GM19455 (cell line): ENCODE data around the gene MAML1.

Experiments used
- ATAC-seq: cut with Tn5 transposase; IDR thresholded peaks from one replicate; pipeline ENCODE4 v1.9.1; 2021; ENCODE audit not compliant: unreplicated experiment

The MAML1 gene

GRCh38 chr5:179792612-179793467 is 60.2 kb downstream of the MAML1 start:
- ATAC-seq: no peak

- no peak for ATAC-seq
These were observed 61.0 kb downstream of the MAML1 start, which contains the start of gene LTC4S for GRCh38 chr5:179793468-179794139. TSS of gene LTC4S (plus strand) at chr5:179793986. CDS start at chr5:179794081, 95 bp downstream.

GRCh38 chr5:179794171-179794570 is 61.5 kb downstream of the MAML1 start:
- ATAC-seq: no peak

- no peak for ATAC-seq
These were observed 62.0 kb downstream of the MAML1 start for GRCh38 chr5:179794575-179794974.

- peak; percentile 6 for ATAC-seq
These were observed 62.6 kb downstream of the MAML1 start for GRCh38 chr5:179795049-179795862.

GRCh38 chr5:179795863-179796833 is 63.5 kb downstream of the MAML1 start:
- peak; percentile 80 for ATAC-seq

GRCh38 chr5:179796877-179797608 is 64.4 kb downstream of the MAML1 start:
- ATAC-seq: no peak

- no peak for ATAC-seq
These were observed 65.1 kb downstream of the MAML1 start for GRCh38 chr5:179797741-179798140.

GRCh38 chr5:179798144-179798770 is 65.6 kb downstream of the MAML1 start:
- no peak for ATAC-seq

- ATAC-seq: no peak
These were observed 66.4 kb downstream of the MAML1 start for GRCh38 chr5:179798771-179799643.

GRCh38 chr5:179799644-179799973 is 67.0 kb downstream of the MAML1 start:
- no peak for ATAC-seq

- no peak for ATAC-seq
These were observed 67.6 kb downstream of the MAML1 start for GRCh38 chr5:179800071-179800695.

- ATAC-seq: no peak
These were observed 68.1 kb downstream of the MAML1 start for GRCh38 chr5:179800696-179801201.

GRCh38 chr5:179801304-179802206 is 68.9 kb downstream of the MAML1 start:
- ATAC-seq: no peak

- no peak for ATAC-seq
These were observed 69.7 kb downstream of the MAML1 start for GRCh38 chr5:179802207-179802883.

- no peak for ATAC-seq
These were observed 70.4 kb downstream of the MAML1 start for GRCh38 chr5:179802950-179803562.
